Measurements from ENCODE around the gene SLC27A3. TPM values are rescaled to one million over a fixed set of nuclear protein-coding genes. Genes with fewer than 3 reads are reported as not detected.

Gene SLC27A3
- total RNA-seq, 1 experiment from 2014 or later = 11.1 TPM

DNA sequence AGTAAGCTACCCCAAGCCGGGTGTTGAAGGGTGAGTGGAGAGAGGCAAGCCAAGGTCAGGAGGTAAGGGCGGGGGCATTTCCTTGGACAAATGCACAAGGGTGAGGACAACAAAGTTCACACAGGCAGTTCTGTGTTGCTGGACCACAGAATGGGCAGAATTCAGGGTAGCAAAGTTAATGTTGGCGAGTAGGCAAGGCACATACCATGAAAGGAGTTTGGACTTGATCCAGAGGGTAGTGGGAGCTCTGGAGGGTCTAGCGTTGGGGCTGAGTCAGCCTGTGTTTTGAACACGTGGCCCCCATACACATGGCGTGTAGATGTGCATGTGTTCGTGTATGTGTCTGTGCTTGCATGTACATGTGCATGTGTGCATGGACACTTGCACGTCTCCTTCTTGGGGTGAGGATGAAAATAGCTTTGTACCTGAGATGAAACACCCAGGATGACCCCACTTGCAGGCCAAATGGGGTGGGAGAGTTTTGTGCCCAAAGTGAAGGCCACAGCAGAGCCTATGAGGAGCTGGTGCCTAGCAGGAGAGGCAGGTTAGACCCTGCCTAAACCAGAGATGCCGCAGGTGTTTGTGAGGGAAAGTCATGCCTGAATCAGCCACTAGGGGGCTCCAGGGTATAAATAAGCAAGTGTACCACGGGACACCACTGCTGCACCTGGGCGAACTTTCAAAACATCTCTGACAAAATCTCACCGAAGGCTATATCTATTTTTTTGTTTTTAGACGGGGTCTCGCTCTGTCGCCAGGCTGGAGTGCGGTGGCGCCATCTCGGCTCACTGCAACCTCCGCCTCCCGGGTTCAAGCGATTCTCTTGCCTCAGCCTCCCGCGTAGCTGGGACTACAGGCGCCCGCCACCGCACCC is 21.8 kb downstream of the SLC27A3 start:
- Mint-ChIP-seq H3K27ac (ENCODE audit: low read depth, unreplicated experiment) (no peak overlapping the region), H3K27me3 (ENCODE audit: insufficient read depth, unreplicated experiment) (no peaks in the 10 kb centered on the region), H3K9me3 (ENCODE audit: unreplicated experiment) (no peaks in the 10 kb centered on the region), H3K4me3 (ENCODE audit: unreplicated experiment) (no peak overlapping the region), H3K36me3 (ENCODE audit: insufficient read depth, unreplicated experiment) (peaks cover 5% of the 10 kb centered on the region), H3K4me1 (ENCODE audit: insufficient read depth, unreplicated experiment) (peaks cover 15% of the 10 kb centered on the region)
- peak; percentile 88 for DNase-seq (ENCODE audit: unreplicated experiment)
- ChIA-PET CTCF (interaction anchor here (0.5 to 3.6 kb wide), 52 partner anchors 8 to 706 kb away, joined by 3 to 80 read pairs (median 4); partner anchors contain the start of genes CREB3L4, DENND4B, JTB and RAB13), POLR2A (interaction anchor here (0.6 to 3.7 kb wide), 8 partner anchors 12 to 193 kb away, joined by 3 to 14 read pairs (median 6); partner anchors contain the start of genes CREB3L4, DENND4B, GATAD2B and RAB13)
- TF ChIP-seq CTCF (IDR thresholded peaks at IDR 0.05; ENCODE audit: unreplicated experiment) = peak; percentile 93
- TSS peak; percentile 19 for BruUV-seq (replicated peaks)
- intact Hi-C loops (cut with micrococcal nuclease) = loop anchor here (1.0 to 10.0 kb wide), 5 partner anchors 126 to 475 kb away; partner anchors contain the start of genes DENND4B, HAX1 and RAB13

DNA sequence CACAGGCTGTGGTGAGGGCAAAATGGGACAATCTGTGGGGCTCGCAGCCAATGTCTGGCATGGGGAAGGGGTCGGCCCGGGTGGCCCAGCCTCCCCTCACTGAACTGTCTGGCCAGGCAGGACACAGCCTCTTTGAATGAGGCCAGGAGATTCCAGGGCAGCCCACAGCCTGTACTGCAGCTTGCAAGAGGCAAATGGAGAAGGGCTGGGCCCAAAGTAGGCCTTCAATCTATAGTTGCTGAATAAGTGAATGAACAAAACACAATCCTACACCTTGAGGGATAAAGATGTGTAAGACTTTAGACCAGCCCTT is 23.2 kb downstream of the SLC27A3 start:
- DNase-seq (ENCODE audit: unreplicated experiment) = no peak
- intact Hi-C loops (cut with micrococcal nuclease) = loop anchor here (5.0 to 10.0 kb wide), 2 partner anchors 386 to 474 kb away; partner anchors contain the start of gene HAX1
- Mint-ChIP-seq H3K36me3 (ENCODE audit: insufficient read depth, unreplicated experiment) (peaks cover 12% of the 10 kb centered on the region), H3K4me1 (ENCODE audit: insufficient read depth, unreplicated experiment) (peaks cover 15% of the 10 kb centered on the region), H3K9me3 (ENCODE audit: unreplicated experiment) (no peaks in the 10 kb centered on the region), H3K27ac (ENCODE audit: low read depth, unreplicated experiment) (peak overlapping the region; percentile 65), H3K4me3 (ENCODE audit: unreplicated experiment) (no peak overlapping the region), H3K27me3 (ENCODE audit: insufficient read depth, unreplicated experiment) (no peaks in the 10 kb centered on the region)
- CTCF ChIA-PET = interaction anchor here (0.5 to 3.6 kb wide), 18 partner anchors 24 to 288 kb away, joined by 3 to 80 read pairs (median 4); partner anchors contain the start of genes CREB3L4, DENND4B, RAB13 and RPS27
- POLR2A ChIA-PET = interaction anchor here (0.5 to 3.7 kb wide), 10 partner anchors 23 to 192 kb away, joined by 3 to 14 read pairs (median 6); partner anchors contain the start of genes CREB3L4, DENND4B, GATAD2B and JTB
- TF ChIP-seq CTCF (IDR thresholded peaks at IDR 0.05; ENCODE audit: unreplicated experiment) = no peak
- no TSS peak for BruUV-seq (replicated peaks)

- CTCF ChIA-PET = interaction anchor here (0.6 to 3.6 kb wide), 6 partner anchors 18 to 298 kb away, joined by 3 to 80 read pairs (median 12); partner anchors contain the start of genes CREB3L4, RAB13 and RPS27
- H3K27me3 Mint-ChIP-seq (ENCODE audit: insufficient read depth, unreplicated experiment) = no peaks in the 10 kb centered on the region
- peaks cover 18% of the 10 kb centered on the region for H3K36me3 Mint-ChIP-seq (ENCODE audit: insufficient read depth, unreplicated experiment)
- POLR2A ChIA-PET = interaction anchor here (1.0 to 3.7 kb wide), 7 partner anchors 24 to 192 kb away, joined by 3 to 14 read pairs (median 7); partner anchors contain the start of genes CREB3L4, DENND4B, GATAD2B and JTB
- DNase-seq (ENCODE audit: unreplicated experiment) = no peak
- peaks cover 15% of the 10 kb centered on the region for H3K4me1 Mint-ChIP-seq (ENCODE audit: insufficient read depth, unreplicated experiment)
- H3K9me3 Mint-ChIP-seq (ENCODE audit: unreplicated experiment) = no peaks in the 10 kb centered on the region
- intact Hi-C loops (cut with micrococcal nuclease) = loop anchor here (5.0 to 10.0 kb wide), 2 partner anchors 386 to 473 kb away; partner anchors contain the start of gene HAX1
- no peak for TF ChIP-seq CTCF (IDR thresholded peaks at IDR 0.05; ENCODE audit: unreplicated experiment)
- H3K4me3 Mint-ChIP-seq (ENCODE audit: unreplicated experiment) = no peak overlapping the region
- no TSS peak for BruUV-seq (replicated peaks)
- H3K27ac Mint-ChIP-seq (ENCODE audit: low read depth, unreplicated experiment) = no peak overlapping the region
Observed at GRCh38 chr1:153799016-153799415, 23.8 kb downstream of the SLC27A3 start.
